SJSA1 (cell line): Measurements from ENCODE around the gene EEF1A2. TPM values are rescaled to one million over a fixed set of nuclear protein-coding genes. Genes with fewer than 3 reads are reported as not detected.
A peak's percentile ranks its signal among the peaks of the same experiment; 100 is the strongest.

Source experiments
- DNase-seq, 2 experiments: peaks; one replicate each; pipeline ENCODE4 v3.0.0-alpha.2; 2015 to 2020; ENCODE audit warnings: low spot score in 2 of 2, low read depth in 1 of 2
- H3K27ac ChIP-seq: fragments of 250-450 bp; sonication (Bioruptor Pico); 2 replicates; pipeline ENCODE4 v1.5.1; 2020; ENCODE audit warnings: mild to moderate bottlenecking, moderate library complexity
- H3K27me3 ChIP-seq: fragments of 250-450 bp; sonication (Bioruptor Pico); replicated peaks from 2 replicates; pipeline ENCODE4 v1.5.1; 2020; ENCODE audit warnings: mild to moderate bottlenecking, moderate library complexity
- H3K36me3 ChIP-seq: fragments of 250-450 bp; sonication (Bioruptor Pico); 2 replicates; pipeline ENCODE4 v1.5.1; 2020; ENCODE audit warnings: mild to moderate bottlenecking
- H3K4me1 ChIP-seq: fragments of 250-450 bp; sonication (Bioruptor Pico); replicated peaks from 2 replicates; pipeline ENCODE4 v1.6.1; 2021; ENCODE audit warnings: mild to moderate bottlenecking
- H3K4me3 ChIP-seq: fragments of 250-450 bp; sonication (Bioruptor Pico); 2 replicates; pipeline ENCODE4 v1.5.1; 2020; ENCODE audit warnings: mild to moderate bottlenecking
- H3K9me3 ChIP-seq: fragments of 250-450 bp; sonication (Bioruptor Pico); replicated peaks from 2 replicates; pipeline ENCODE4 v1.5.1; 2020; ENCODE audit warnings: mild to moderate bottlenecking
- total RNA-seq: library from RNA; depleted of rRNA; stranded (reverse); fragments of >200 nt; shearing (Covaris generic); gene quantifications from 2 replicates; pipeline ENCODE4 v1.2.3, GENCODE V29; 2014

Gene EEF1A2
- total RNA-seq, 1 experiment from 2014 or later, result 13.0 TPM

DNA sequence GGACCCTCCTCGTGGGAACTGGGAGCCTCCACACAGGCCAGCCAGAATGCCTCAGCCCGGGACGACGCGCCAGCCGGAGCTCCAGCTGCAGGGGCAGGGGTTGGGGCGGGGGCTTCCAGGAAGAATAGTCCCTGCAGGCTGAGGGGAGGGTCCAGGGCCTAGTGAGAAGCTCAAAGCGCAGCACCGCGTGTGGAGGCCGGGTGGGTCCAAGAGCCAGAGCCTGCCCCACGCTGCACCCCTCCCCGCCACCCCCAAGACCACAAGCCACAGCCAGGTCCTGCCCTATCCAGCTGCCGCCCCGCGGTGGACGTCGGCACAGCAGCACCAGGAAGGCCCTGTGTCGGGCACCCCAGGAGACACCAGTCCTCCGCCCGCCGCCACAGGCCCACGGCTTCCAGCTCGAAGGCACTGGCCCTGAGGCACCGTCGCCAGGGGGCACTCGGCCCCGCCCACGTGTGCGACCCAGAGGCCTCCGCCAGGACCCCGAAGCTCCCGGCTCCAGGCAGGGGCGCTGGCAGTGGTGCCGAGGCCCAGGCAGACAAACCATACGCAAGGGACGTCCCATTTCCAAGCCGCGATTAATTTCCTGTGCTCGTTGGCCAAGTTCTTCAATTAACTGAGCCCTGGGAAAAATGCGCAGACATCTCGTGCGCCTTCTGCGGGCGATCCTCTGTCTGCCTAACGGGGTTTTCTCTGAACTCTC is 45.9 kb downstream of the EEF1A2 start:
- Histone ChIP-seq H3K4me3 (no peak overlapping the region), H3K4me1 (peaks cover 3% of the 10 kb centered on the region), H3K36me3 (no peaks in the 10 kb centered on the region), H3K9me3 (no peaks in the 10 kb centered on the region), H3K27me3 (peaks cover 71% of the 10 kb centered on the region), H3K27ac (no peak overlapping the region)
- peak in 1 of 2 experiments; percentile 65 for DNase-seq

DNA sequence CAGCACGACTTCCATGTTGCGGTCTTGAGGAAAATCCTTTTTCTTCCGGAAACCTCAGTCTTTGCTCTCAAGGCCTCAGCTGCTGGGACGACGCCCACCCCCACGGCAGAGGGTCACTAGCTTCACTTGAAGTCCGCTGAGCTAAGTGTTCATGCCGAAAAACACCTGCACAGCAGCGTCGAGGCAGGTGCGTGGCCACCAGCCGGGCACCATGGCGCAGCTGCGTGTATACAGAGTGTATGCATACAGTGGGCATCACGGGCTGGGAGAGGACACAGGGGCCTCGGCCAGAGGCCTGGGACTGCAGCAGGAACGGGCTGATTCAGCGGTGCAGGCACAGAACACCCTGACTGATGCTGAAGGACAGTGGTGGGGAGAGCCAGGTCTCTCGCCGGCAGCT is 46.5 kb downstream of the EEF1A2 start:
- peaks cover 3% of the 10 kb centered on the region for H3K4me1 ChIP-seq

DNA sequence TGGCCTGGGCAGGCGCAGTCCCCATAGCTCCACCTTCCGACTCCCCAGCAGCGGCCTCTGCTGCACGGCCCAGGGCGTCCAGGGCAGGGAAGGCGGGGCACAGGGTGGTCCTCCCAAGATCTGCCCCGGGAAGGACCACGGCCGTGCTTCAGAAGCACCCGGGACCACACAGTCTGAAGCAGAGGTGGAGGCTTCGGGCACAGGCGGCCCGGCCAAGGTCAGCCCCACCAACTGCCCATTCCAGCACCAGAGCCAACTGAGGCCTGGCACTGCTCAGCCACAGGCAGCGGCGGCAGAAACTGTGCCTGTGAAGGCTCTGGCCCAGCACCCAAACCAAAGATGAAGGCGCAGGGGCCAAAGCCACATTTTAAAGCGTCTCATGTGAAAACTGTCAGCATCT is 47.1 kb downstream of the EEF1A2 start:
- H3K4me1 ChIP-seq, result peaks cover 3% of the 10 kb centered on the region
- DNase-seq, result no peak
- peaks cover 69% of the 10 kb centered on the region for H3K27me3 ChIP-seq
- H3K36me3 ChIP-seq, result no peaks in the 10 kb centered on the region
- H3K27ac ChIP-seq, result no peak overlapping the region
- H3K9me3 ChIP-seq, result no peaks in the 10 kb centered on the region
- H3K4me3 ChIP-seq, result no peak overlapping the region

More for the DNA sequence above, 46.5 kb downstream of the EEF1A2 start:
- Histone ChIP-seq H3K27ac (no peak overlapping the region), H3K36me3 (no peaks in the 10 kb centered on the region), H3K4me3 (no peak overlapping the region), H3K27me3 (peaks cover 71% of the 10 kb centered on the region), H3K9me3 (no peaks in the 10 kb centered on the region)
- no peak for DNase-seq

DNA sequence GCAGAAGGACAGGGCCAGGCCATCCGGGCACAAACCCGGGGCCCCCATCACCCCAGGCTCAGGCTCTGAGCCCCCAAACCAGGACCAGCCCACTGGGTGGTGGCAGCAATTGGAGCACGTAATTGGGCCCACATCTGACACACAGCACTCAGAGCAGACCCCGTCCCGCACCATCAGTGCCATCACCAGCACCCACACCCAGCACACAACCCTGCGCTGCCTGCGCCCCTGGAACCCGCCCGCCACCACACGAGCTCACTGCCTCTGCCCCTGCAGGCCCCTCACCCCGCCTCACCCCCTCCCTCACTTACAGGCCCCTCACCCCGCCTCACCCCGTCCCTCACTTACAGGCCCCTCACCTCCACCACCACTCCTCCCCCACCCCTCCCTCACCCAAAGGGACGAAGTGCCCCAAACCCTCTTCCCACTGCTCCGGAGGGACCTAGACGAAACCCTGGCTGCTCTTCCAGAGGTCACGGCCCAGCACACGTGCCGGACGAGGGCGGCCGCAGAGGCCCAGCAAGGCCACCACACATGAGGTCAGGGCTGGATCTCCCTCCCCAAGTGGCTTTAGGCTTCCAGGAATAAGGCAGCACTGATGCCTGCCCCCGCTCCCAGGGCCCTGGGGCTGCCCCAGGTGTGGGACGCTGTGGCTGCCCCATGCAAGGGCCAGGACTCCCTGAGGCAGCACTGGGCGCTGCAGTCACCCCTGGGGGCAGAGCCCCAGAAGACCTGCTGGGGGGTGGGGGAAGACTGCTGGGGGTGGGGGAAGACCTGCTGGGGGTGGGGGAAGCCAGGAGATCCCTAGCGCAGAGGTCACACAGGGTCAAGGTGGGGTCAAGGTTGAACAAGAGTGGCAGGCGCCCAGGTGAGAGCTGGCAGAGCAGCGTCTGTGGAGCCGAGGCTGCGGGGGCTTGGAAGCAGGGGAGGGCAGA is 48.8 kb downstream of the EEF1A2 start:
- no peak overlapping the region for H3K4me3 ChIP-seq
- H3K27me3 ChIP-seq, result peaks cover 57% of the 10 kb centered on the region
- no peak for DNase-seq
- H3K4me1 ChIP-seq, result peaks cover 3% of the 10 kb centered on the region
- H3K36me3 ChIP-seq, result no peaks in the 10 kb centered on the region
- no peak overlapping the region for H3K27ac ChIP-seq
- no peaks in the 10 kb centered on the region for H3K9me3 ChIP-seq

DNA sequence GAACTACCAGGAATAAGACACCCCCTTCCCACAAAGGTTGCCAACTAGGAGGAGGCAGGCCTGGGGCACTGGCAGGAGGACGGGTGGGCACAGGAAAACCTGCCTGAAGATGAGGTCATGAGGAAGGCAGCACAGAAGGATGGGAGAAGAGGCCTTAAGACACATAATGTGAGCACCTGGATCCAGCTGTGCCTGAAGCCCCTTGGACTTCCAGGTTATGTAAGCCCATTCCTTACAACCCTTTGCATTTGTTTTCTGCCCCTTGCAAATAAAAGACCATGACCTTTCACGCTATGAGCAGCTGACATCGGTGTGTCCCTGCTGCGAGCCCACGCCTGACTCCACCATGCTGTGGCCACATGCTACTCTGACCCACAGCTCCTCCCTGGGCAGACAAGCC is 49.9 kb downstream of the EEF1A2 start:
- H3K4me3 ChIP-seq, result no peak overlapping the region
- no peak overlapping the region for H3K27ac ChIP-seq
- peaks cover 47% of the 10 kb centered on the region for H3K27me3 ChIP-seq
- no peaks in the 10 kb centered on the region for H3K9me3 ChIP-seq
- no peaks in the 10 kb centered on the region for H3K36me3 ChIP-seq
- no peak for DNase-seq
- H3K4me1 ChIP-seq, result peaks cover under 1% of the 10 kb centered on the region

DNA sequence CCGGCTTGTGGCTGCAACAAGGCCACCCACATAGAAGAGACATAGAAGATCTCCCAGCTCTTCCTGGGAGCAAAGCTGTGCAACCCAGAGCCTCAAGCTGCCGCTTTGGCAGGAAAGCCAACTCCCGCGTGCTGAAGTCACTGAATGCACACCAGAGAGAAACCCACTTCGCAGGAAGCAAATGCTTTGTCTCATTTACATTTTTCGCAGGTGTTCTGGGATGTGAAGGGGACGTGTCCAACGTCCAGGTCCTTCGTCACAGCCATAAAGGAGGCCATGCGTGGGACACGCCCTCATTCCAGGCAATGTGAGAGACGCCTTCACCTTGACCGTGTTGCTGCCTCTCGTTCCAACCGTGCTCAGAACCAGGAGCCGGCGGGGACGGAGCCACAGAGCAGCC is 50.9 kb downstream of the EEF1A2 start:
- Histone ChIP-seq H3K4me3 (no peak overlapping the region), H3K27ac (no peak overlapping the region), H3K27me3 (peaks cover 37% of the 10 kb centered on the region), H3K9me3 (no peaks in the 10 kb centered on the region), H3K36me3 (no peaks in the 10 kb centered on the region), H3K4me1 (no peaks in the 10 kb centered on the region)
- no peak for DNase-seq

DNA sequence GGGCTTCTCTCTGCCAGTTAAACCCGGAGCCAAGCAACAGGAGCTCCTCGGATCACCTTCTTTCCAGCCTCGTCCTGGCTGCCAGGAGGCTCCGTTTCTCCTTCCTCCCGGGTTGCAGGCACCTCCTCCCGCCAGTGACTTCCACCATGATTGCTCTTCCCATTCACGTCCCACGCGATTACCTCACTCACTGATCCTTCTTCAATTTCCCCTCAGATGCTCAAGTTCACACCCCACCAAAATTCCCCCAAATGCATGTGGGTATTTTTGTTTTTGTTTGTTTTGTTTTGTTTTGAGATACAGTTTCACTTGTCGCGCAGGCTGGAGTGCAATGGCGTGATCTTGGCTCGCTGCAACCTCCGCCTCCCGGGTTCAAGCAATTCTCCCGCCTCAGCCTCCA is 51.6 kb downstream of the EEF1A2 start:
- DNase-seq, result no peak
- Histone ChIP-seq H3K4me1 (no peaks in the 10 kb centered on the region), H3K36me3 (no peaks in the 10 kb centered on the region), H3K4me3 (no peak overlapping the region), H3K9me3 (no peaks in the 10 kb centered on the region), H3K27ac (no peak overlapping the region), H3K27me3 (peaks cover 31% of the 10 kb centered on the region)

DNA sequence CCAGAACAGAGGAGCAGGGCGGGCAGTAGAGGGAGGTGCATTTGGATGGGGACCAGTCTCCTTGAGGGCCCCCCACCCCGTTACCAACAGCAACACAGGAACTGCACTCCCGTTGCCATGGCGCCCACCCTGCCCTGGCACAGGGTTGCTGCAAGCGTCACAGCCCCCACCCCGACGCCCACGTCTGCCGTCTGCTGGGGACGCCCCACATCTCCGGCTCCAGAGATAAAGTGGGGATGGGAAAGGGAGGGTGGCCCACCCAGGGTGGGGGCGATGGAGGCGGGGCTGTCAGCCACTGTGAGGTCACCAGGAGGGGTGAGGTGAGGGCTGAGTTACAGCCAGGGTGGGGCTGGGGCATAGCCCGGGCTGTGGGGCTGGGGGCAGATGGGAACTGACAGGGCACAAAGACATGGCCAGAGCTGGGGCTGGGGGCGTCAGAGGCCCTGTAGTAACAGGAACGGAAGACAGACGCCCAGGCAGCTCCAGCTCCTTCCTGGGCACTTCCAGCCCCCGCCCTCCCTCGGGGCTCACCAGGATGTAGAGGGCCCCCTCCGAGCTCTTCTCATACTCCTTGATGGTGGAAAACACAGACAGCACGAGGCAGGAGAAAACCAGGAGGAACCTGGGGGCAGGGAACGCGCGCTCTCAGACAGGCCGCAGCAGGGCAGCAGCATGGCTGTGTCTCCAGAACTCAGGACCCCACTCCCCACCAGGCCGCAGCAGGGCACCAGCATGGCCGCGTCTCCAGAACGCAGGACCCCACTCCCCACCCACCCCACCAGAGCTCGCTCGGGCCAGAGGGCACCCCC is 52.5 kb downstream of the EEF1A2 start:
- peaks cover 28% of the 10 kb centered on the region for H3K27me3 ChIP-seq
- no peak overlapping the region for H3K4me3 ChIP-seq
- H3K4me1 ChIP-seq, result no peaks in the 10 kb centered on the region
- H3K27ac ChIP-seq, result no peak overlapping the region
- no peak for DNase-seq
- no peaks in the 10 kb centered on the region for H3K36me3 ChIP-seq
- no peaks in the 10 kb centered on the region for H3K9me3 ChIP-seq

DNA sequence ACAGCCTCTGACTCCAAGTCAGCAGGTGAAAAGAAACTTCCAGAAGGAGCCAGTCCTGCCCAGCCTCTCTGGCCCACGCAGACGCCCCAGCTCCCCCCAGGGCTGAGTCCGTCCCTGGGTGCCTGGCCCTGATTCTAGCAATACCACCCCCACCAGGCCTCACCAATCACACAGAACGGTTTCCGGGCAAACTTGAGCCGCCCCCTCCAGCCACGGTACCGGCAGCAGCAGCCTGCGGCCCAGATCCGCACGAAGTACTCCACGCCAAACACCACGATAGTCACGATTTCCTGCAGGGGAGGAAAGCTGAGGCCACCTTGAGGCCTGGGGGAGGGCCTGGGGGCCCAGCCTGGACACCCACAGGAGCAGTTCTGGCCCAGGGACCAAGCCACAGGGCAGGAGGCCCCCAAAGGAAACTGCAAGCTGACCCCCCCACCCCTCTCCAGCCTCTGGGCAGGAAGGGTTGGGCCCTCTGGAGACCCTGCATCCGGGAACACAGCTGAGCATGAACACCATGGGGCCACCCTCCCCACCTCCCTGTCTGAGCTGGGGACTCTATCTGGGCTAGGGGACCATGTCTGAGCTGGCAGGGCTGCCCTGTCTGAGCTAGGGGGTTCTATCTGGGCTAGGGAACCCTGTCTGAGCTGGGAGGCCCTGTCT is 53.7 kb downstream of the EEF1A2 start:
- H3K9me3 ChIP-seq, result no peaks in the 10 kb centered on the region
- H3K4me1 ChIP-seq, result no peaks in the 10 kb centered on the region
- no peak overlapping the region for H3K27ac ChIP-seq
- no peaks in the 10 kb centered on the region for H3K36me3 ChIP-seq
- DNase-seq, result no peak
- H3K27me3 ChIP-seq, result peaks cover 28% of the 10 kb centered on the region
- H3K4me3 ChIP-seq, result no peak overlapping the region

DNA sequence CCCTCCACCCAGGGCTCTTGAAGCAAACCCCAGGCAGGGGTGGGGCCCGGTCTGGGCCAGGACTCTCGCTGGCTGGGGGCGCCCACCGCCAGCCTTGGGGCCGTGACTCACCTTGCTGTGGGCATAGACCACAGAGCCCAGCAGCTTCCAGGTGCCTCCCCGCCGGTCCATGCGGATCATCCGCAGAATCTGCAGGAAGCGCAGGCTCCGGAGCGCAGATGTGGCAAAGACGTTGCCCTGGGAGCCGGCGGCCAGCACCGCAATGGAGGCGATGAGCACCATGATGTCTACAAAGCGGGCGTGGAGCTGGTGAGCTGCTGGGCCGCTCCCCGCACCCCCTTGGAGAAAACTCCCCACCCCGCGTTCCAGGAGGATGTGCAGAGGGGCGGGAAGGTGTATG is 54.3 kb downstream of the EEF1A2 start:
- Histone ChIP-seq H3K36me3 (no peaks in the 10 kb centered on the region), H3K4me1 (no peaks in the 10 kb centered on the region), H3K4me3 (no peak overlapping the region), H3K27ac (no peak overlapping the region), H3K27me3 (peaks cover 28% of the 10 kb centered on the region), H3K9me3 (no peaks in the 10 kb centered on the region)
- DNase-seq, result no peak

DNA sequence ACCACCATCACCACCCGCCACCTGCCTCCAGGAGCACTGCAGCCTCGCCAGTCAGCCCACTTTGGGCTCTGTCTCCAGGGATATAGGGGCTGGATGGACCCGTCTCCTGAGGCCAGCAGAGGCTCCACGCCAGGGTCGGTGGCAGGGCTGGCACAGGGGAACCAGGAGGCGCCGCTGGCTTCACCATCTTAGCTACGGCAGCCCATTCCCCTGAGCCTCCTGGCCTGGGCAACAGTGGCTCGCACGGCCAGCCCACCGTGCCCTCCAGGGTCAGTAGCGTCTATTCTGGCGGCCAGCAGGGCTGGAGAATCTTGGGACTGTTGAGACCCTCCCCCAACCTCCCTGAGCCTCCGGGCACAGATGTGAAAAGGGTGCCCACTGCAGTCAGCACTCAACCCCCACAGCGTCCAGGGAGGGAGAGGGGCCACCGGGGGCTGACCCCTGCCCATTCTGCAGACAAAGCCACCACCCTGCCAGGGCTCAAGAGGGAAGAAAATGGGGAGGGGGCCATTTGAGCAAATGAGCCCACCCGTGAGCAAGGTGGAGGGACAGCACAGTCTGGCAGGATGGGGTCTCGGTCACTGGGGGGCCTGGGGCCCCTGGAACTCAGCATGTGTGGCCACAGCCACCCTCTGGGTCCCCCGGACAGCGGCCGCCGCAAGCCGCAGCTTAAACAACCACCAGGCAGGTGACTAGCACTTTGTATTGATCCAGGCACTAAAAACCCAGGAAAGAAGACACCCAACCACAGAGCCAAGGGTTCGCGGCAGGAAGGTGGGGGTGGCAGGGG is 55.1 kb downstream of the EEF1A2 start:
- H3K27me3 ChIP-seq, result peaks cover 22% of the 10 kb centered on the region
- no peak overlapping the region for H3K4me3 ChIP-seq
- H3K27ac ChIP-seq, result no peak overlapping the region
- H3K9me3 ChIP-seq, result no peaks in the 10 kb centered on the region
- no peak for DNase-seq
- no peaks in the 10 kb centered on the region for H3K36me3 ChIP-seq
- H3K4me1 ChIP-seq, result no peaks in the 10 kb centered on the region

DNA sequence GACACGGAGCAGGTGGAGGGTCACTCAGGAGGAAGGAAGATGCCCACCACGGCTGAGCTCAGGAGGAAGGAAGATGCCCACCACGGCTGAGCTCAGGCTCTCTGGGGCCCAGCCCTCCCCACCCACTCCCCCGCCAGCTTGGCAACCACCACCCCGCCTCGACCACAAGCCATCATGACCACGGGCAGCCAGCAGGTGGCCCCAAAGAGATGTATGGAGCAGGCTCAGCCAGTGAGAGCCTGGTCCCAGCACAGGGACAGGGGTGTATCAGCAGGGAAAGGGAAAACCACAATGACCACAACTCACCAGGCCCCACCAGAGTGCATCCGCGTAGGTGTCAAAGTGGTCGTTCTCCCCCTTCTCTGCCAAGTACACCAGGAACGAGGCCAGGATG is 56.8 kb downstream of the EEF1A2 start:
- Histone ChIP-seq H3K36me3 (no peaks in the 10 kb centered on the region), H3K4me3 (no peak overlapping the region), H3K9me3 (no peaks in the 10 kb centered on the region), H3K4me1 (no peaks in the 10 kb centered on the region), H3K27me3 (peaks cover 15% of the 10 kb centered on the region), H3K27ac (no peak overlapping the region)
- peak in 1 of 2 experiments; percentile 63 for DNase-seq
